ENCODE results near the gene MAP3K20.

DNA sequence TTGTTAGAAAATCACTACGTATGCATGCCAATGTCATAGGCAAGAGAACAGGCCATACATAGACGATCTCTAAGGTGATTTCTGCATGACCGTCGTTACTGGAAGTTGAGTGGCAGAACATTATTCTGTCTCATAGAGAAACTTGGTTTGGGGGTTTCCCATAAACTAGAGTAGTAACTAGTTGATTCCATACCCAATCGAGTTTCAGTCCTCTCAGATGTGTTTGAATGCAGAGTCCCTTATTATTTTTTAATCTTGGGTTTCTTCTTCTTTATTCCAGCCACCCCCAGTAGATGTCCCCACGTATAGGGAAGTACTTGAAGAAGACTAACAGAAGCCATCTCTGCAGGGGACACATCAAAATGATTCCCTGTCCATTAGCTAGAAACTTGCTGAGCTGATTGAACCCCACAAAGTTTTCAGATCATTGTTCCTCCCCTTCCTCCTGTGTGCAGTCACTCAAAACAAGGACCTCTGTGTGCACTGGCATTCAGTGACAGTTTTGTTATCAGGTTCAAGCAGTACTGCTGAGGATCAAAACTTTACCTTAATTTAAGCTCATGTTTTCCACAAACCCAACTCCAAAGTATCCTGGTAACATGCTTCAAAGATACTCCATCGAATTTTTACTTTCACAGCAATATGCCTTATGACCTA, 210.6 kb downstream of the MAP3K20 start:
- TF ChIP-seq, protein P1, sequence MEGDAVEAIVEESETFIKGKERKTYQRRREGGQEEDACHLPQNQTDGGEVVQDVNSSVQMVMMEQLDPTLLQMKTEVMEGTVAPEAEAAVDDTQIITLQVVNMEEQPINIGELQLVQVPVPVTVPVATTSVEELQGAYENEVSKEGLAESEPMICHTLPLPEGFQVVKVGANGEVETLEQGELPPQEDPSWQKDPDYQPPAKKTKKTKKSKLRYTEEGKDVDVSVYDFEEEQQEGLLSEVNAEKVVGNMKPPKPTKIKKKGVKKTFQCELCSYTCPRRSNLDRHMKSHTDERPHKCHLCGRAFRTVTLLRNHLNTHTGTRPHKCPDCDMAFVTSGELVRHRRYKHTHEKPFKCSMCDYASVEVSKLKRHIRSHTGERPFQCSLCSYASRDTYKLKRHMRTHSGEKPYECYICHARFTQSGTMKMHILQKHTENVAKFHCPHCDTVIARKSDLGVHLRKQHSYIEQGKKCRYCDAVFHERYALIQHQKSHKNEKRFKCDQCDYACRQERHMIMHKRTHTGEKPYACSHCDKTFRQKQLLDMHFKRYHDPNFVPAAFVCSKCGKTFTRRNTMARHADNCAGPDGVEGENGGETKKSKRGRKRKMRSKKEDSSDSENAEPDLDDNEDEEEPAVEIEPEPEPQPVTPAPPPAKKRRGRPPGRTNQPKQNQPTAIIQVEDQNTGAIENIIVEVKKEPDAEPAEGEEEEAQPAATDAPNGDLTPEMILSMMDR (IDR thresholded peaks at IDR 0.05), result no peak
- TF ChIP-seq POLR2AphosphoS5 (IDR thresholded peaks at IDR 0.05), result no peak
- no peak for TF ChIP-seq POLR2A (IDR thresholded peaks at IDR 0.05)
- TF ChIP-seq EP300 (IDR thresholded peaks at IDR 0.05; ENCODE audit: low read depth), result no peak

All from transverse colon (tissue), 4 donors.